Measurements from ENCODE around the gene ADK. TPM values are rescaled to one million over a fixed set of nuclear protein-coding genes. Genes with fewer than 3 reads are reported as not detected.
"Not testable (repeated sequence)": the region's sequence is repeated elsewhere in the genome, so short reads cannot be mapped to it uniquely, and the experiment has no call there.

ADK gene
- total RNA-seq, 2 donors from 2014 or later = 21.2 to 21.5 TPM

- no peak for DNase-seq (ENCODE audit: low spot score)
- intact Hi-C loops (cut with DNase I) = no loop called here
These were observed 282.6 kb downstream of the ADK start for GRCh38 chr10:74433595-74433956.

DNA sequence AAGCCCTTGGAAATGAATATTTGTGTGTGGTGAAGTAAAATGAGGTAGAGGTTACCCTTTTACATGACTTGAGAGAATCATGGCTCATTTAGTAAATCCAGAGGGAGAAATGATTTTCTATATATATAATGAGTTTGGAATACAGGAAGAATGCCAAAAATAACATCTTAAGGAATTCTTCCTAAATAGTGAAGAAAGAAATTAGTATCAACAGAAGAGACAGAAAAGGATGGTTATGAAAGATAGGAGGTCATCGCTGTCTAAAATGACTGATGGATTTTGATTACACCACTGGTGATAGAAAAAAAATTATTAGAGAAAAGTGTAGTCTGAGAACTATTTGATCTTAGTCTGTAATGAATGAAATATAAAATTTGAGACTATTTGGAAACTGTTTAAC lies 283.0 kb downstream of the ADK start:
- DNase-seq (ENCODE audit: low spot score) = no peak
- intact Hi-C loops (cut with DNase I) = no loop called here

- intact Hi-C loops (cut with DNase I) = no loop called here
- DNase-seq (ENCODE audit: low spot score) = no peak
These were observed 283.5 kb downstream of the ADK start for GRCh38 chr10:74434547-74434946.

GRCh38 chr10:74436523-74437170 lies 285.6 kb downstream of the ADK start:
- intact Hi-C loops (cut with DNase I) = no loop called here
- no peak for DNase-seq (ENCODE audit: low spot score)

DNA sequence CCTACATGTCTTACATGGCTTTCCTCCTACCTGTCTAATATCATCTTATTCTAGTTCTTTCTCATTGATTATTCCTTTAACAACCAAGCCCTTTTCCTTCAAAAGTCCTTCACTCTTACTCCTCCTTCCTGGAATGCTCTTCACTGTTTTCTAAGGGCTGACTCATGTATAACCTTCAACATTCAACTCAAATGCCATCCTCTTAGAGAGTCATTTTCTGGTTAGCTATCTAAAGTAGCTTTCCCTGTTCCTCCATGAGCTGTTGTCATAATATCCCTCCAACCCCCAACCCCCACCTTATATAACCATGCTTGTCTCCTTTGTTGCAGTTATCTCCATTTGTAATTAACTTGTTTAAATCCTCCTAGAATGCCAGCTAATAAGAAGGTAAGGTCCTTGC lies 286.8 kb downstream of the ADK start:
- intact Hi-C loops (cut with DNase I) = no loop called here
- no peak for DNase-seq (ENCODE audit: low spot score)

DNA sequence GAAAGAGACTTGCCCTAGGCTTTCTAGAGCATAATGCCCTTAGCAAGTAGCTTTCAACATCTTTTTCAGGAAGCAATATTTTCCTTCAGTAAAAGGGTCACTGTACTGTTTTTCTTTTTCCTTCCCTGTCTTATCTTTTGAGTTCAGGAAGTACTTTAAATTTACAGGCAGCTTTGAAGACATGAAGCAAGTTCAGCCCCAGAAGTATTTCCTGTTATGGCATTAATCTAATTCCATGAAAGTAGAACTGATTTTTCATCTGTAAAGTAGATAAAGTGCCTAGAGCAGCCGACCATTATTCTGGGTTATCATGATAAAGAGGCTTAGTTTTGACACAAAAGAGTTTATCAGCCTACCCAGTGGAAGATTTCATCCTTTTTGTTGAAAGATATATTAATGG lies 288.2 kb downstream of the ADK start:
- intact Hi-C loops (cut with DNase I) = no loop called here
- no peak for DNase-seq (ENCODE audit: low spot score)

- intact Hi-C loops (cut with DNase I) = no loop called here
- DNase-seq (ENCODE audit: low spot score) = no peak
These were observed 294.5 kb downstream of the ADK start for GRCh38 chr10:74445493-74445892.

GRCh38 chr10:74450602-74451001 lies 299.6 kb downstream of the ADK start:
- DNase-seq (ENCODE audit: low spot score) = no peak
- intact Hi-C loops (cut with DNase I) = no loop called here

DNA sequence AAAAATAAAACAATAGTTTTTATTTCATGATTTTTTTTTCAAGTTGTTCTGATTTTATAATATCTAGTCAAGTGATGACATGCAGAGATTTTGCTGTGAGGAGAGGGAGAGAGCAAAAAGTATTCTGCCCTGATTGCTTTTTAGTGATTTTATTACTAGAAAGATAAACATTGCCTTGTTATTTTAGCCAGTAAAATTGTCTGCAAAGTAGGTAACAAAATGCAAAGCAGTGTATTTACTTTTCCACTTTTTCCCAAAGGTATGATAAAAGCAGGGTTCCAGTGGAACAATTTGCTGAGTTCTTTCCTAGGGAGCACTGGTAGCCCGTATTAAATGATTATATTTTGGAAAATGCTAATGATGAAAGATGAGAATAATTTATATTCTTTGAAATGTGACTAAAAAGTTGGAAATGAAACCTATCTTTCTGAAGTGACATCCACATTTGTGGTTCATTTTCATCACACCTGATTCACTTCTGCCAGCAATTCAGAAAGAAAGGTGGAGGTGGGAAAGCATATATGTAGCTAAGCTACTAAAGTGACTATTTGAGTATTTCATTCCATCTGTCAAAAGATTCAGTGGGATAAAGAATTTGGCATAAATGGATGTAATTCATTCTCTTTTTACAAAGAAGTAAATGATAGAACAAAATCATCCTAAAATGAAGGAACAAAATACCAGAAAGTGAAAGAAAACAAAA lies 300.3 kb downstream of the ADK start:
- DNase-seq (ENCODE audit: low spot score) = no peak
- intact Hi-C loops (cut with DNase I) = no loop called here

DNA sequence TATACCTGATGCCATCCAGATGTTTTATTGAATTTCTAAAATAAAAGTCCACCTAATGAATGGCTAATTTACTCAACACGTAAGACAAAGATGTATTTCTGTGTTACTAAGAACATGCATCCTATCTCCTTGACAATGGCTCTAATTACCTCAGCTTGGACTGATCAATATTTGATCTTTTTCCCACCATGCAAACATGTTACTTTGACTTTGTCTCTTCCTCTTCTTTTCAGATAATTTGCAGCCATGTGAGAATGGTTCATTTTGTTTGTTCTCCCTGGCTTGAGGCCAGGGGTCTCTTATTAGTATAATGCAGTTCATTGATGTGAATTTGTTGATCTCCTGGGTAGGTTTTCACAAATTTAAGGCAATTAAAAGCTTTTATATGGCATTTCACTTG lies 302.1 kb downstream of the ADK start:
- intact Hi-C loops (cut with DNase I) = no loop called here
- DNase-seq (ENCODE audit: low spot score) = no peak

DNA sequence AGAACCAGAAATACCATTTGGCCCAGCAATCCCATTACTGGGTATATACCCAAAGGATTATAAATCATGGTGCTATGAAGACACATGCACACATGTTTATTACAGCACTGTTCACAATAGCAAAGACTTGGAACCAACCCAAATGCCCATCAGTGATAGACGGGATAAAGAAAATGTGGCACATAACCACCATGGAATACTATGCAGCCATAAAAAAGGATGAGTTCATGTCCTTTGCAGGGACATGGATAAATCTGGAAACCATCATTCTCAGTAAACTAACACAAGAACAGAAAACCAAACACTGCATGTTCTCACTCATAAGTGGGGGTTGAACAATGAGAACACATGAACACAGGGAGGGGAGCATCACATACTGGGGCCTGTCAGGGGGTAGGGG lies 306.5 kb downstream of the ADK start:
- DNase-seq (ENCODE audit: low spot score); intact Hi-C loops (cut with DNase I): not testable (repeated sequence)

DNA sequence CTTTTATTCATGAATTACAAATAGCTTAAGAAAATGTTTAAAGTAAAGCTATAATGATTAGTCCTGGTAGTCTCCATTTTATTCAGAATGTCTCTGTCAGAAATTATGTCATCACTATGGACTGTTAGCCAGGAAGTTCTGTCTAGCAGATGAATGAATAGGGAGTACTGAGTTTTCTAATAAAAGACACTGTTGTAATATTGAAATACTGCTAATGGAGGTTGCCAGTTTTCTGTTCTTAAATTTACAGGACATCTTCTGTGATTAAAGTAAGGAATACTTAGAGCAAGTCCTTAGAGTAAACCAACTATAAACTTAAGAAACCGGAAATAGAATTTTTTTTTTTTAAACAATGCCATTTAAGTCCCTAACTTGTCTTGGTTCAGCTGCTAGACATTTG lies 309.8 kb downstream of the ADK start:
- DNase-seq (ENCODE audit: low spot score) = no peak
- intact Hi-C loops (cut with DNase I) = no loop called here

GRCh38 chr10:74474022-74474713 lies 323.1 kb downstream of the ADK start:
- DNase-seq (ENCODE audit: low spot score) = no peak
- intact Hi-C loops (cut with DNase I) = loop anchor here in 1 of 2 donors (5.0 kb wide), 1 partner anchor 1223 kb away; no protein-coding TSS in a partner anchor

- DNase-seq (ENCODE audit: low spot score); intact Hi-C loops (cut with DNase I): not testable (repeated sequence)
These were observed 325.2 kb downstream of the ADK start for GRCh38 chr10:74476162-74476706.

DNA sequence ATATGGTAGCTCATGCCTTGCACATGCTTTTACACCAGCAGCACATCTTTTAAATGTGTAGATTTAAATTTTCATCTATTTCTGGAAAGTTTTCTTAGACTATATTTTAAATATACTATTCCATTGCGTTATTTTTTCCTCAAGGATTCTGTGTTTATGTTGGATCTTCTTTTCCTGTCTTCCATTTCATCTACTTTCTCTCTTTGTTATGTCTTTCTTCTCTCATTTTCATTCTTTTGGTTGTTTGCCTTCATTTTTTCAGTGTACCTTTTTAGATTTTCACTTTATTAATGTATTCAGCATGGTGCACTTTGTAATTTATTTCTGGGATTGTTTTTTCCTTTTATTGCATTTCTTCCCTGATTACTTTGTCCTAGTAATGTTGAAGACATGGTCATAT lies 329.8 kb downstream of the ADK start:
- no peak for DNase-seq (ENCODE audit: low spot score)
- intact Hi-C loops (cut with DNase I) = no loop called here

- intact Hi-C loops (cut with DNase I) = no loop called here
- DNase-seq (ENCODE audit: low spot score) = no peak
These were observed 332.3 kb downstream of the ADK start for GRCh38 chr10:74483356-74483755.

DNA sequence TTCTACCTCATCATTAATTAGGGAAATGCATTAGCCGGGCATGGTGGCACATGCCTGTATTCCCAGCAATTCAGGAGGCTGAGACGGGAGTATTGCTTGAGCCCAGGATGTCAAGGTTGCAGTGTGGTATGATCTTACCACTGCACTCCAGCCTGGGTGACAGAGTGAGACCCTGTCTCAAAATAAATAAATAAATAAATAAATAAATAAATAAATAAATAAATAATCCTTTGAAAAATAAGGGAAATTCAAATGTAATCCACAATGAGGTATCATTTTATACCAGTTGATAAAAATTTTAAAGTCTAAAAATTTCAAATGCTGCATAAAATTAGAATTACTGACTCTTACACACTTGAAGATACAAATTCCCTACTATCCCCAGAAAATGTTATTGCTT lies 334.3 kb downstream of the ADK start:
- DNase-seq (ENCODE audit: low spot score) = no peak
- intact Hi-C loops (cut with DNase I) = no loop called here

DNA sequence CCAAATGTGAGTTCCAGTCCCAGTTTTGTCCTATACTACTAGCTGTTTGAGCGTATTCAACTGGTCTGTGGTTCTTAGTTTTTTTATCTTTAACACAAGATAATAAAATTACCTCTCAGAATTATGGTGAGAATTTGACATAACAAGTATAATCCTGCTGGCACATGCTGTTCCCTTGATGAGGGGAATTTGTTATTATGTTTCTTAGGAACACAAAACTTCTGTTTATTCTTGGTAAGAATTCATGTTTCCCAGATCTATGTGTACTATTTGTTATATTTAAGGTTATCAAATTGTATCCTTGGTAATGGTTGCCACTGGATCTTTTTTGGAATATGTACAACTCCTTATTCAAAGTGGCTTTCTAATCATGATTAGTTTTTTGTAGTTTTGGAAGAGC lies 335.6 kb downstream of the ADK start:
- intact Hi-C loops (cut with DNase I) = no loop called here
- DNase-seq (ENCODE audit: low spot score) = no peak

- DNase-seq (ENCODE audit: low spot score) = no peak
- intact Hi-C loops (cut with DNase I) = no loop called here
These were observed 337.9 kb downstream of the ADK start for GRCh38 chr10:74488907-74489306.

GRCh38 chr10:74490551-74490950 lies 339.5 kb downstream of the ADK start:
- intact Hi-C loops (cut with DNase I) = no loop called here
- no peak for DNase-seq (ENCODE audit: low spot score)

All from posterior vena cava (tissue), 2 donors.